Kidney epithelial cell (primary cell): Measurements from ENCODE around the gene CEP290. TPM values are rescaled to one million over a fixed set of nuclear protein-coding genes. Genes with fewer than 3 reads are reported as not detected.

Experiments
- DNase-seq: peaks from one replicate; pipeline ENCODE4 v3.0.0-alpha.2; 2010; ENCODE audit warnings: low read depth
- H3K27me3 ChIP-seq: 2 replicates; pipeline ENCODE4 v1.6.0; 2011; ENCODE audit warnings: low read length; ENCODE audit not compliant: control insufficient read depth, insufficient read depth
- H3K36me3 ChIP-seq: 2 replicates; pipeline ENCODE4 v1.5.1; 2011; ENCODE audit warnings: low read length; ENCODE audit not compliant: control insufficient read depth, insufficient read depth
- H3K4me3 ChIP-seq: 2 replicates; pipeline ENCODE4 v1.5.1; 2011; ENCODE audit warnings: low read depth, mild to moderate bottlenecking, control low read depth, low read length
- CTCF ChIP-seq: IDR thresholded peaks from 2 replicates; pipeline ENCODE4 v1.5.1; 2011; ENCODE audit warnings: mild to moderate bottlenecking, moderate library complexity, low read length, control low read depth, inconsistent platforms; ENCODE audit not compliant: insufficient read depth, poor library complexity, severe bottlenecking
- total RNA-seq: library from RNA; depleted of rRNA; stranded (reverse); fragments of >200 nt; gene quantifications from 2 replicates; pipeline ENCODE4 v1.2.3, GENCODE V29; 2015

Gene CEP290
- total RNA-seq, 1 donor from 2014 or later, result 19.3 TPM

GRCh38 chr12:88001327-88001726 lies 140.6 kb downstream of the CEP290 start:
- H3K27me3 ChIP-seq, result no peaks in the 10 kb centered on the region
- no peak overlapping the region for H3K4me3 ChIP-seq
- H3K36me3 ChIP-seq, result no peaks in the 10 kb centered on the region
- TF ChIP-seq CTCF, result no peak
- DNase-seq, result no peak

Other genes with a start within 250 kb of the CEP290 start
- gene C12orf50, start 112.7 kb downstream of the CEP290 start, total RNA-seq, result not detected in 2 replicates
- gene TMTC3, start 219 bp upstream of the CEP290 start, total RNA-seq, result 19.0 and 25.8 TPM in 2 replicates